ENCODE results near the gene PGAP1. TPM values are rescaled to one million over a fixed set of nuclear protein-coding genes. Genes with fewer than 3 reads are reported as not detected.

PGAP1 gene
- total RNA-seq, 4 donors from 2014 or later = 19.4 to 76.3 (median 23.7) TPM

- intact Hi-C loops (cut with DNase I; ENCODE audit: low total_unique reads) = no loop called here
- no peak overlapping the region for H3K4me3 ChIP-seq
- no peaks in the 10 kb centered on the region for H3K36me3 ChIP-seq
These were observed 23.7 kb downstream of the PGAP1 start for GRCh38 chr2:196902828-196903227.

GRCh38 chr2:196900843-196901242 lies 25.7 kb downstream of the PGAP1 start:
- Histone ChIP-seq H3K4me3 (no peak overlapping the region), H3K27me3 (no peaks in the 10 kb centered on the region), H3K9me3 (no peaks in the 10 kb centered on the region), H3K4me1 (no peaks in the 10 kb centered on the region), H3K36me3 (no peaks in the 10 kb centered on the region), H3K27ac (no peak overlapping the region)
- intact Hi-C loops (cut with DNase I; ENCODE audit: low total_unique reads) = no loop called here
- DNase-seq = no peak
- TF ChIP-seq POLR2A (IDR thresholded peaks at IDR 0.05) = no peak
- no peak for TF ChIP-seq CTCF (IDR thresholded peaks at IDR 0.05)

More at GRCh38 chr2:196902828-196903227, 23.7 kb downstream of the PGAP1 start:
- no peaks in the 10 kb centered on the region for H3K27me3 ChIP-seq
- TF ChIP-seq CTCF (IDR thresholded peaks at IDR 0.05) = no peak
- TF ChIP-seq POLR2A (IDR thresholded peaks at IDR 0.05) = no peak
- DNase-seq = no peak
- no peaks in the 10 kb centered on the region for H3K9me3 ChIP-seq
- no peaks in the 10 kb centered on the region for H3K4me1 ChIP-seq
- H3K27ac ChIP-seq = no peak overlapping the region

GRCh38 chr2:196899976-196900375 lies 26.5 kb downstream of the PGAP1 start:
- H3K27ac ChIP-seq = no peak overlapping the region
- H3K4me1 ChIP-seq = no peaks in the 10 kb centered on the region
- H3K4me3 ChIP-seq = no peak overlapping the region
- intact Hi-C loops (cut with DNase I; ENCODE audit: low total_unique reads) = no loop called here
- H3K9me3 ChIP-seq = no peaks in the 10 kb centered on the region
- H3K36me3 ChIP-seq = no peaks in the 10 kb centered on the region
- no peaks in the 10 kb centered on the region for H3K27me3 ChIP-seq
- TF ChIP-seq POLR2A (IDR thresholded peaks at IDR 0.05) = no peak
- TF ChIP-seq CTCF (IDR thresholded peaks at IDR 0.05) = no peak
- no peak for DNase-seq

- H3K27me3 ChIP-seq = no peaks in the 10 kb centered on the region
- no peak for TF ChIP-seq POLR2A (IDR thresholded peaks at IDR 0.05)
- H3K36me3 ChIP-seq = no peaks in the 10 kb centered on the region
- no peak for DNase-seq
- no peak overlapping the region for H3K4me3 ChIP-seq
- intact Hi-C loops (cut with DNase I; ENCODE audit: low total_unique reads) = no loop called here
- H3K27ac ChIP-seq = no peak overlapping the region
- no peaks in the 10 kb centered on the region for H3K9me3 ChIP-seq
- H3K4me1 ChIP-seq = no peaks in the 10 kb centered on the region
These were observed 35.4 kb downstream of the PGAP1 start for GRCh38 chr2:196891136-196891535.

GRCh38 chr2:196887431-196887830 lies 39.1 kb downstream of the PGAP1 start:
- Histone ChIP-seq H3K27ac (no peak overlapping the region), H3K36me3 (no peaks in the 10 kb centered on the region), H3K27me3 (no peaks in the 10 kb centered on the region), H3K4me3 (no peak overlapping the region), H3K9me3 (no peaks in the 10 kb centered on the region), H3K4me1 (no peaks in the 10 kb centered on the region)
- TF ChIP-seq POLR2A (IDR thresholded peaks at IDR 0.05) (no peak), CTCF (IDR thresholded peaks at IDR 0.05) (no peak)
- intact Hi-C loops (cut with DNase I; ENCODE audit: low total_unique reads) = no loop called here
- DNase-seq = no peak

GRCh38 chr2:196884368-196884767 lies 42.1 kb downstream of the PGAP1 start:
- Histone ChIP-seq H3K27ac (no peak overlapping the region), H3K4me1 (no peaks in the 10 kb centered on the region), H3K27me3 (no peaks in the 10 kb centered on the region), H3K36me3 (no peaks in the 10 kb centered on the region), H3K9me3 (no peaks in the 10 kb centered on the region), H3K4me3 (no peak overlapping the region)
- DNase-seq = no peak
- intact Hi-C loops (cut with DNase I; ENCODE audit: low total_unique reads) = no loop called here
- TF ChIP-seq CTCF (IDR thresholded peaks at IDR 0.05) = no peak
- no peak for TF ChIP-seq POLR2A (IDR thresholded peaks at IDR 0.05)

Data from uterus (tissue), 4 donors.